Small intestine (tissue), 7 donors: Measurements from ENCODE around the gene IFRD1. TPM values are rescaled to one million over a fixed set of nuclear protein-coding genes. Genes with fewer than 3 reads are reported as not detected.
"Not testable (repeated sequence)": the region's sequence is repeated elsewhere in the genome, so short reads cannot be mapped to it uniquely, and the experiment has no call there.

Experiments
- DNase-seq, 2 donors: peaks; one replicate each; pipeline versions ENCODE4 v3.0.0 to v3.0.0-alpha.2; 2013
- FAIRE-seq: peaks from 2 replicates; lab custom pipeline; 2012; peaks lifted over from hg19 to GRCh38; lab: Jason Lieb, UNC
- H3K27ac ChIP-seq, 3 donors: one replicate each; pipeline ENCODE4 v1.5.1; 2013; ENCODE audit warnings: low read length in 2 of 3, mild to moderate bottlenecking in 2 of 3, control low read depth in 1 of 3, inconsistent platforms in 1 of 3, low read depth in 1 of 3, moderate library complexity in 1 of 3
- H3K27me3 ChIP-seq, 3 donors: one replicate each; pipeline ENCODE4 v1.6.1; 2013; ENCODE audit warnings: low read length in 3 of 3, inconsistent platforms in 1 of 3; ENCODE audit not compliant: control insufficient read depth in 3 of 3, insufficient read depth in 3 of 3
- H3K36me3 ChIP-seq, 3 donors: one replicate each; pipeline ENCODE4 v1.6.1; 2013; ENCODE audit warnings: low read length in 3 of 3, inconsistent platforms in 1 of 3, low read depth in 1 of 3, mild to moderate bottlenecking in 1 of 3, moderate library complexity in 1 of 3; ENCODE audit not compliant: control insufficient read depth in 3 of 3, insufficient read depth in 2 of 3
- H3K4me1 ChIP-seq, 3 donors: one replicate each; pipeline ENCODE4 v1.6.1; 2013; ENCODE audit warnings: low read length in 2 of 3, inconsistent platforms in 1 of 3, low read depth in 1 of 3, mild to moderate bottlenecking in 1 of 3, moderate library complexity in 1 of 3; ENCODE audit not compliant: control insufficient read depth in 3 of 3, insufficient read depth in 2 of 3
- H3K4me3 ChIP-seq, 3 donors: one replicate each; pipeline ENCODE4 v1.5.1; 2013; ENCODE audit warnings: low read length in 3 of 3, control low read depth in 1 of 3, inconsistent platforms in 1 of 3, low read depth in 1 of 3, mild to moderate bottlenecking in 1 of 3, moderate library complexity in 1 of 3
- H3K9me3 ChIP-seq, 2 donors: one replicate each; pipeline ENCODE4 v1.6.1; 2013; ENCODE audit warnings: low read depth in 1 of 2, low read length in 1 of 2; ENCODE audit not compliant: control insufficient read depth in 2 of 2, insufficient read depth in 1 of 2
- WGBS, 3 donors: extraction: QIAGEN DNeasy Blood & Tissue Kit; methylation state at CpG; one replicate each; pipeline ENCODE4 v1.1.7; 2013; 5-methylcytosine and 5-hydroxymethylcytosine counted together
- polyA plus RNA-seq, 4 donors: library from polyadenylated mRNA; stranded (reverse) in 3 of 4; unstranded in 1 of 4; fragments of 200-250 nt in 3 of 4; fragments of 120-200 nt in 1 of 4; gene quantifications; one replicate each; pipeline versions ENCODE4 v1.2.1 to v1.2.3, GENCODE V29; 2013
- donor health status: healthy with polysubstance abuse.
- donor health status: control.
- donor health status: control.
- donor health status: Bipolar disorder and iron deficiency.
- donor health status: healthy.

Gene IFRD1
- polyA plus RNA-seq, 4 donors: 41.9 to 58.4 (median 46.0) TPM

GRCh38 chr7:112448381-112448780 lies 1.9 kb upstream of the IFRD1 start:
- peak overlapping the region; percentile 71 to 100 (median 72) for H3K27ac ChIP-seq
- WGBS, 3 donors: 37 to 59% (median 57%) methylated on average over 2 of the region's 2 CpGs
- H3K36me3 ChIP-seq: no peaks in the 10 kb centered on the region
- H3K27me3 ChIP-seq: no peaks in the 10 kb centered on the region
- no peak overlapping the region for H3K4me3 ChIP-seq
- peaks cover 0 to 12% (median 9%) of the 10 kb centered on the region in 3 donors for H3K4me1 ChIP-seq
- peak in 1 of 2 donors; percentile 9 for DNase-seq
- no peak for FAIRE-seq
- H3K9me3 ChIP-seq: no peaks in the 10 kb centered on the region

DNA sequence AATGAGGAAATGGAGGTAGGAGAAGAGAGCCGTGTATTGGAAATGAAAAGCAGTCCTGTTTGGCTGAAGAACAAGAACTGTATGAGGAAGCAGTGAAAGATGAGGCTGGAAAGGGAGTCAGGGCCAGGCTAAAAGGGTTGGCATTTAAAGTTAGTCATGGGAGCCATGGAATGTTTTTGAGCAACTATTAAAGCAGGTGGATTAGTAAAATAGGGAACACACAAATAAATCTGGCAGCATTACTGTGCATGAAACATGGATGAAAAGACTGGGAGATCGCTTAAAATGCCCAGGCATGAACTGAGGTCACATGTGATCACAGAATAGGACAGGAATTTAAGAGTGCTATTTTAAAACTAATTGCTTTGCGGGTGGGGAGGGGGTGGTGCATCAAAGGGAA lies 1.4 kb upstream of the IFRD1 start:
- H3K36me3 ChIP-seq: no peaks in the 10 kb centered on the region
- DNase-seq: no peak
- H3K4me1 ChIP-seq: peaks cover 0 to 12% (median 9%) of the 10 kb centered on the region in 3 donors
- H3K27me3 ChIP-seq: no peaks in the 10 kb centered on the region
- no peak overlapping the region for H3K4me3 ChIP-seq
- peak overlapping the region; percentile 71 to 100 (median 72) for H3K27ac ChIP-seq
- FAIRE-seq: no peak
- WGBS, 3 donors: 20 to 52% (median 34%) methylated on average over 3 of the region's 3 CpGs
- H3K9me3 ChIP-seq: no peaks in the 10 kb centered on the region

- peak; percentile 91 to 92 for DNase-seq
- no peak for FAIRE-seq
- Histone ChIP-seq H3K4me1 (peaks cover 0 to 12% (median 9%) of the 10 kb centered on the region in 3 donors), H3K36me3 (no peaks in the 10 kb centered on the region), H3K27ac (peak overlapping the region; percentile 97 to 100 (median 98)), H3K4me3 (peak overlapping the region in 2 of 3 donors; percentile 93 to 100), H3K9me3 (no peaks in the 10 kb centered on the region), H3K27me3 (no peaks in the 10 kb centered on the region)
- WGBS, 3 donors: 12 to 37% (median 19%) methylated on average over 5 of the region's 5 CpGs
These were observed 907 bp upstream of the IFRD1 start for GRCh38 chr7:112449353-112449752.

DNA sequence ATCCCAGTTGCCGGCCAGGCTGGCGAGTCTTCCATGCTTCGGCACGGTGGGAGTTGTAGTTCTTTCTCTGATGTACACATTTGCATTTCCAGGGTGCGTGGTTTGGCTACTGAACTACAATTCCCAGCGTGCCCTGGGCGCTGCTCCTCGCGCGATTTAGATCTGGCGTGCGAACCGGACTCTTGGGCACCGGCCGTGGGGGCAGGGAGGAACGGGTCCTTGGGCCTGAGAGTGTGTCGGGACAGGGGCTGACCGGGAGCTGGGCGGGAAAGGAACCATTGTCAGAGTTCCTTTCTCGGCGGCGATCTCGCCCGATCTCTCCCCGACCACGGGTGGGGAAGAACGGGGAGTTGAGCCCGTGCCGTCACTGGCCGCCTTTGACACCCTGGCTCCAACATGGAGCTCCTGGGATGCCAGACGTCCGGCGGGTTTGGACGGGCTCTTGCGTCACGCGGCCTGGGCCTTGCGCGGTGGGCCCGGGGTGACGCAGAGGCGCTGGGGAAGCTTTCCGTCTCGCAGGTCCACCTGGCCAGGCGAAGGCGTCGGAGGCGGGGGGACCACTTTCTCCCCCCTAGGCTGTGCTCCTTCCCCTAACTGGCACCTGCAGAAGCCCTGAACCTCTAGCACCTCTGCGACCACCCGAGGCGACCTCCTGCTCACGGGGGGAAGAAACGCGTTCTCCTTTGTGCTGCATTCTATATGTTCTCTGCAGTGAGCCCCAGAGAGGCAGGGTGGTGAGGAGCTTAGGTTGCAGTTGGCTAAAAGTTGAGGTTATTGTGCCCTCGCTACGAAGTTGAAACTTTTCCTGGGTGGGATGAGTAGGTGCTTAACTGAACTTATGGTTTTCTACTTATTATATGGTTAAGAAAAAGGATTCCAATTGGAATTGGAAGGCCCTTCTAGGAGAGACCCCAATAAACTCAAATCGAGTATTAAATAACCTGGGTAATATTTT lies 824 bp downstream of the IFRD1 start:
- no peak for FAIRE-seq

DNA sequence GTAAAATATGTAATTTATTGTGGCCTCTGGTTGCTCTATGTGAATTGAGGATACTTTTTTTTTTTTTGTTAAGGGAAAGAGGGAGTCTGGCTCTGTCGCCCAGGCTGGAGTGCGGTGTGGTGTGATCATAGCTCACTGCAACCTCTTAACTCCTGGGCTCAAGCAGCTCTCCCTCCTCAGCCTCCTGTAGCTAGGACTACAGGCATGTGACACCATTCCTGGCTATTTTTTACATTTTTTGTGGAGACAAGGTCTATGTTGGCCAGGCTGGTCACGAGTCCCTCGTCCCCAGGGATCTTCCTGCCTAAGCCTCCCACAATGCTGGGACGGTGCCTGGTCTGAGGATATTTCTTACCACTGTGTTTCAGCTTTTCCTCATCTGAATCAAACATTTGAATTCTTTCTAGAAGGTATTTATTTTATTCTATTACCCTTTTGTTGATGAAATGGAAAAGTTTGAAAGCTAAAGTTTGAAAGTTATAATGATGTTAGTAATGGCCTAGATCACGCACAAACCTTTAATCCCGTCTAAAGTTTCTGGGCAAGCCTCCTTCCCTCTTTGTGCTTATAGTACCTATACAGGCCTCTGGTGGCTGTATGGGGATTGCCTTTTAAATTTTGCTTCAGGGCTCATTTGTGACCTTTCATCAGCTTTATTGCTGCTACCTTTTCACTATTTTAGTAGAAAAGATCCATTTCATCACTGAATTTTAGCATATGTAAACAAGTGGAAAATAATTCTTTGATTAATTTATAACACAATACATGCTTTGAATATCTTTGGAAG lies 2.0 kb downstream of the IFRD1 start:
- peak overlapping the region in 2 of 3 donors; percentile 93 to 100 for H3K4me3 ChIP-seq
- WGBS, 3 donors: 9 to 23% (median 23%) methylated on average over 7 of the region's 7 CpGs
- H3K27me3 ChIP-seq: no peaks in the 10 kb centered on the region
- peaks cover 0 to 12% (median 5%) of the 10 kb centered on the region in 3 donors for H3K4me1 ChIP-seq
- H3K36me3 ChIP-seq: peaks cover 0 to 2% (median 0%) of the 10 kb centered on the region in 3 donors
- no peak for FAIRE-seq
- peak; percentile 49 to 65 for DNase-seq
- H3K9me3 ChIP-seq: no peaks in the 10 kb centered on the region
- peak overlapping the region; percentile 53 to 100 (median 77) for H3K27ac ChIP-seq

More for the DNA sequence above, 824 bp downstream of the IFRD1 start:
- H3K27ac ChIP-seq: peak overlapping the region; percentile 97 to 100 (median 98)
- peak; percentile 97 to 98 for DNase-seq
- peak overlapping the region; percentile 93 to 100 (median 94) for H3K4me3 ChIP-seq
- no peaks in the 10 kb centered on the region for H3K27me3 ChIP-seq
- no peaks in the 10 kb centered on the region for H3K9me3 ChIP-seq
- H3K4me1 ChIP-seq: peaks cover 0 to 12% (median 9%) of the 10 kb centered on the region in 3 donors
- 0 to 1% (median 1%) methylated on average over 53 to 57 of the region's 57 CpGs for WGBS, 3 donors
- peaks cover 0 to 2% (median 0%) of the 10 kb centered on the region in 3 donors for H3K36me3 ChIP-seq

- Histone ChIP-seq H3K9me3 (no peaks in the 10 kb centered on the region), H3K4me3 (peak overlapping the region in 1 of 3 donors; percentile 8), H3K36me3 (peaks cover 0 to 5% (median 3%) of the 10 kb centered on the region in 3 donors), H3K4me1 (peaks cover 0 to 6% (median 0%) of the 10 kb centered on the region in 3 donors), H3K27me3 (no peaks in the 10 kb centered on the region), H3K27ac (no peak overlapping the region)
- no peak for FAIRE-seq
- WGBS, 3 donors: 12 to 27% (median 26%) methylated on average over 7 of the region's 7 CpGs
- DNase-seq: peak in 1 of 2 donors; percentile 18
These were observed 3.4 kb downstream of the IFRD1 start for GRCh38 chr7:112453505-112454171.

DNA sequence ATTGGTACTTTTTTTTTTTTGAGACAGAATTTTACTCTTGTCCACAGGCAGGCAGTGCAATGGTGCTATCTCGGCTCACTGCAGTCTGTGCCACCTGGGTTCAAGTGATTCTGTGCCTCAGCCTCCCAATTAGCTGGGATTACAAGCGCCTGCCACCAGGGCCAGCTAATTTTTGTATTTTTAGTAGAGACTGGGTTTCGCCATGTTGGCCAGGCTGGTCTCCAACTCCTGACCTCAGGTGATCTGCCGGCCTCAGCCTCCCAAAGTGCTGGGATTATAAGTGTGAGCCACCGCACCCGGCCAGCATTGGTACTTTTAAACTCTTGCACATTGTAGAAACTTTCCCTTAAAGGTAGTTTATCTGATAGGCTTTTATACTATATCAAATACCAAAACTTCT lies 3.9 kb downstream of the IFRD1 start:
- H3K36me3 ChIP-seq, H3K9me3 ChIP-seq, DNase-seq, H3K27ac ChIP-seq, H3K4me1 ChIP-seq, FAIRE-seq, H3K27me3 ChIP-seq: not testable (repeated sequence)
- H3K4me3 ChIP-seq: peak overlapping the region in 1 of 3 donors; percentile 8
- WGBS, 3 donors: 79 to 89% (median 79%) methylated on average over 6 of the region's 6 CpGs
